ENCODE measurements around the gene ARMH4. TPM values are rescaled to one million over a fixed set of nuclear protein-coding genes. Genes with fewer than 3 reads are reported as not detected.

The ARMH4 gene
- total RNA-seq, 6 experiments from 2014 or later: 2.6 to 6.5 (median 3.7) TPM

GRCh38 chr14:58145936-58146335 is 6.1 kb downstream of the ARMH4 start:
- no peak for TF ChIP-seq CTCF (IDR thresholded peaks at IDR 0.05)
- H3K4me1 Mint-ChIP-seq (ENCODE audit: low read depth): peaks cover 1% of the 10 kb centered on the region
- no peak overlapping the region for H3K27ac Mint-ChIP-seq
- no peak overlapping the region for H3K4me3 Mint-ChIP-seq
- no peaks in the 10 kb centered on the region for H3K36me3 Mint-ChIP-seq (ENCODE audit: low read depth)
- no peaks in the 10 kb centered on the region for H3K9me3 Mint-ChIP-seq
- H3K27me3 Mint-ChIP-seq (ENCODE audit: insufficient read depth): peaks cover 15% of the 10 kb centered on the region
- DNase-seq: no peak

GRCh38 chr14:58143106-58143505 is 8.9 kb downstream of the ARMH4 start:
- peaks cover 11% of the 10 kb centered on the region for H3K27me3 Mint-ChIP-seq (ENCODE audit: insufficient read depth)
- H3K4me1 Mint-ChIP-seq (ENCODE audit: low read depth): no peaks in the 10 kb centered on the region
- H3K9me3 Mint-ChIP-seq: no peaks in the 10 kb centered on the region
- H3K36me3 Mint-ChIP-seq (ENCODE audit: low read depth): no peaks in the 10 kb centered on the region
- no peak overlapping the region for H3K4me3 Mint-ChIP-seq
- no peak for DNase-seq
- H3K27ac Mint-ChIP-seq: no peak overlapping the region
- no peak for TF ChIP-seq CTCF (IDR thresholded peaks at IDR 0.05)

- no peak for DNase-seq
- Mint-ChIP-seq H3K27ac (no peak overlapping the region), H3K36me3 (ENCODE audit: low read depth) (no peaks in the 10 kb centered on the region), H3K27me3 (ENCODE audit: insufficient read depth) (peaks cover 11% of the 10 kb centered on the region), H3K4me1 (ENCODE audit: low read depth) (no peaks in the 10 kb centered on the region), H3K9me3 (no peaks in the 10 kb centered on the region), H3K4me3 (no peak overlapping the region)
- TF ChIP-seq CTCF (IDR thresholded peaks at IDR 0.05): no peak
These were observed 10.1 kb downstream of the ARMH4 start for GRCh38 chr14:58141893-58142292.

- Mint-ChIP-seq H3K27ac (no peak overlapping the region), H3K27me3 (ENCODE audit: insufficient read depth) (peaks cover 6% of the 10 kb centered on the region; the same call in 1 of the 2 replicates), H3K9me3 (no peaks in the 10 kb centered on the region), H3K4me1 (ENCODE audit: low read depth) (peaks cover 4% of the 10 kb centered on the region), H3K4me3 (no peak overlapping the region), H3K36me3 (ENCODE audit: low read depth) (no peaks in the 10 kb centered on the region)
- no peak for DNase-seq
- no peak for TF ChIP-seq CTCF (IDR thresholded peaks at IDR 0.05)
These were observed 13.1 kb downstream of the ARMH4 start for GRCh38 chr14:58138714-58139482.

- no peaks in the 10 kb centered on the region for H3K9me3 Mint-ChIP-seq
- no peak for DNase-seq
- H3K4me1 Mint-ChIP-seq (ENCODE audit: low read depth): peaks cover 11% of the 10 kb centered on the region
- no peaks in the 10 kb centered on the region for H3K36me3 Mint-ChIP-seq (ENCODE audit: low read depth)
- H3K27me3 Mint-ChIP-seq (ENCODE audit: insufficient read depth): peaks cover 2% of the 10 kb centered on the region; the same call in 1 of the 2 replicates
- no peak overlapping the region for H3K27ac Mint-ChIP-seq
- no peak for TF ChIP-seq CTCF (IDR thresholded peaks at IDR 0.05)
- no peak overlapping the region for H3K4me3 Mint-ChIP-seq
These were observed 13.8 kb downstream of the ARMH4 start for GRCh38 chr14:58138031-58138713.

All from HFFc6 (cell line).